SJSA1 (cell line): ENCODE data around the gene SPAG6. TPM values are rescaled to one million over a fixed set of nuclear protein-coding genes. Genes with fewer than 3 reads are reported as not detected.
"Not testable (repeated sequence)": the region's sequence is repeated elsewhere in the genome, so short reads cannot be mapped to it uniquely, and the experiment has no call there.

Experiments
- DNase-seq, 2 experiments: peaks; one replicate each; pipeline ENCODE4 v3.0.0-alpha.2; 2015 to 2020; ENCODE audit warnings: low spot score in 2 of 2, low read depth in 1 of 2
- H3K27ac ChIP-seq: fragments of 250-450 bp; sonication (Bioruptor Pico); 2 replicates; pipeline ENCODE4 v1.5.1; 2020; ENCODE audit warnings: mild to moderate bottlenecking, moderate library complexity
- H3K27me3 ChIP-seq: fragments of 250-450 bp; sonication (Bioruptor Pico); replicated peaks from 2 replicates; pipeline ENCODE4 v1.5.1; 2020; ENCODE audit warnings: mild to moderate bottlenecking, moderate library complexity
- H3K36me3 ChIP-seq: fragments of 250-450 bp; sonication (Bioruptor Pico); 2 replicates; pipeline ENCODE4 v1.5.1; 2020; ENCODE audit warnings: mild to moderate bottlenecking
- H3K4me1 ChIP-seq: fragments of 250-450 bp; sonication (Bioruptor Pico); replicated peaks from 2 replicates; pipeline ENCODE4 v1.6.1; 2021; ENCODE audit warnings: mild to moderate bottlenecking
- H3K4me3 ChIP-seq: fragments of 250-450 bp; sonication (Bioruptor Pico); 2 replicates; pipeline ENCODE4 v1.5.1; 2020; ENCODE audit warnings: mild to moderate bottlenecking
- H3K9me3 ChIP-seq: fragments of 250-450 bp; sonication (Bioruptor Pico); replicated peaks from 2 replicates; pipeline ENCODE4 v1.5.1; 2020; ENCODE audit warnings: mild to moderate bottlenecking
- total RNA-seq: library from RNA; depleted of rRNA; stranded (reverse); fragments of >200 nt; shearing (Covaris generic); gene quantifications from 2 replicates; pipeline ENCODE4 v1.2.3, GENCODE V29; 2014

Gene SPAG6
- total RNA-seq, 1 experiment from 2014 or later, result not detected

DNA sequence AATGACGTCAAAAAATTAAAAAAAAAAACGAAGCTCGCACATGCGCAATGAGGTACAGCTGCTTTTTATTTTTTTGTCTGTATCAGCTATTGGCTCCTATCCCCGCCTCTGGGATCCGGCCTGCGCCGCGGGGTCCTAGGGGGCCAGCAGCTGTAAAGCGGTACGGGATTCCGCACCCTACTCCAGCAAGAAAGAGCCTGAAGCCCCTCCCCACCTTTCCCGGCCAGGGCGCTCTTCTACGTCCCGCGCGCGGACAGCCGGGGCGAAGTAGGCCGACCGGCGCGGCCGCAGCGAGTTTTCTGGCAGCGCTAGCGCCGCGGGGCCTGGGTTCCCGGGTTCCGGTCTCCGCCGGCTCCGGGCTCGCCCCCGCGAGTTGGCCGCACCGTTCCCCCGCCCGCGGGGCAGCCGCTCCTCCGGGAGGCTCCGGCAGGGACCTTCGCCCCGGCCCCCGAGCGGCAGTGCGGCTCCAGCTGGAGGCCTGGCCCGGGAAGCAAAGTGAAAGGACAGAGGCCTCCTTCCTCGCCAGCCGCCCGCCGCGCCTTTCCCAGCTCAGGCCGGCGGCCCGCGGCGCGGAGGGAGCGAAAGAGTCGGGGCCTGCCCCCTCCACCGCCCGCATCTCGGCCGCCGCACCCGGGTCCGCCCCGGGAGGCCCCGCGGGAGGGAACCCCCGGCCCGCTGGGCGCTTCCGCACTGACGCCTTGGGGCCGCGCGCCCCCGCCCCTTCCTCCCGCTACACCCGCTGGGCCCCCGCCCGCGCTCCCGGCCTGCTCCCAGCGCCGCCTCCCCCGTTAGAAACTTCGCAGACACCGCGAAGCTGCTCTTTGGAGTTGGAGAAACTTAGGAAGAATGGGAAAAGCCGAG is 4.7 kb upstream of the SPAG6 start:
- DNase-seq, result peak; percentile 60 to 93
- peaks cover 14% of the 10 kb centered on the region for H3K9me3 ChIP-seq
- H3K27ac ChIP-seq, result peak overlapping the region; percentile 78
- H3K4me3 ChIP-seq, result peak overlapping the region; percentile 90
- peaks cover 5% of the 10 kb centered on the region; the same call in 1 of the 2 replicates for H3K36me3 ChIP-seq
- H3K4me1 ChIP-seq, result peaks cover 17% of the 10 kb centered on the region
- peaks cover 85% of the 10 kb centered on the region for H3K27me3 ChIP-seq

GRCh38 chr10:22341190-22341925 is 3.9 kb upstream of the SPAG6 start:
- H3K27me3 ChIP-seq, result peaks cover 85% of the 10 kb centered on the region
- peaks cover 6% of the 10 kb centered on the region for H3K9me3 ChIP-seq
- peaks cover 5% of the 10 kb centered on the region; the same call in 1 of the 2 replicates for H3K36me3 ChIP-seq
- no peak overlapping the region for H3K27ac ChIP-seq
- H3K4me3 ChIP-seq, result peak overlapping the region; percentile 90
- DNase-seq, result peak in 1 of 2 experiments; percentile 61
- peaks cover 13% of the 10 kb centered on the region for H3K4me1 ChIP-seq

DNA sequence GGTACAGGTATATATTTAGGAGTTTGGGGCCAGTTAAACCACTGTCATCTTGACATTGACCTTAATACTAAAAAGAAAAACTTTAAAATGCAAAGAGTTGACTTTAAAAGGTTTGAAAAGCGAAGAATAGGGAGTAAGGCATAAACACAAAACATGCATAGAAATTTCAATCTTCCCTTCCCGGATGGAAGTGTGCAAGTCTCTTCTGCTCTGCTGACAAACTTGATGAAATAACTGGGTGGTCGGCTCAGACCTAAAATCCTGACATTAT is 3.4 kb upstream of the SPAG6 start:
- peaks cover 82% of the 10 kb centered on the region for H3K27me3 ChIP-seq
- H3K4me1 ChIP-seq, result peaks cover 10% of the 10 kb centered on the region
- peaks cover 5% of the 10 kb centered on the region; the same call in 1 of the 2 replicates for H3K36me3 ChIP-seq
- H3K9me3 ChIP-seq, result 0 out of 2 replicates have a peak, but pooled peaks cover 4% of the 10 kb centered on the region
- no peak overlapping the region for H3K27ac ChIP-seq
- H3K4me3 ChIP-seq, result no peak overlapping the region
- no peak for DNase-seq

GRCh38 chr10:22342421-22342820 is 2.9 kb upstream of the SPAG6 start:
- no peak overlapping the region for H3K27ac ChIP-seq
- 0 out of 2 replicates have a peak, but pooled peaks cover 4% of the 10 kb centered on the region for H3K9me3 ChIP-seq
- peaks cover 80% of the 10 kb centered on the region for H3K27me3 ChIP-seq
- H3K36me3 ChIP-seq, result peaks cover 5% of the 10 kb centered on the region; the same call in 1 of the 2 replicates
- H3K4me1 ChIP-seq, result peaks cover 10% of the 10 kb centered on the region
- no peak overlapping the region for H3K4me3 ChIP-seq
- no peak for DNase-seq

- Histone ChIP-seq H3K9me3 (0 out of 2 replicates have a peak, but pooled peaks cover 4% of the 10 kb centered on the region), H3K27ac (no peak overlapping the region), H3K36me3 (peaks cover 5% of the 10 kb centered on the region; the same call in 1 of the 2 replicates), H3K4me1 (peaks cover 10% of the 10 kb centered on the region), H3K27me3 (peaks cover 69% of the 10 kb centered on the region), H3K4me3 (no peak overlapping the region)
- DNase-seq, result no peak
These were observed 1.6 kb upstream of the SPAG6 start for GRCh38 chr10:22343731-22344130.

DNA sequence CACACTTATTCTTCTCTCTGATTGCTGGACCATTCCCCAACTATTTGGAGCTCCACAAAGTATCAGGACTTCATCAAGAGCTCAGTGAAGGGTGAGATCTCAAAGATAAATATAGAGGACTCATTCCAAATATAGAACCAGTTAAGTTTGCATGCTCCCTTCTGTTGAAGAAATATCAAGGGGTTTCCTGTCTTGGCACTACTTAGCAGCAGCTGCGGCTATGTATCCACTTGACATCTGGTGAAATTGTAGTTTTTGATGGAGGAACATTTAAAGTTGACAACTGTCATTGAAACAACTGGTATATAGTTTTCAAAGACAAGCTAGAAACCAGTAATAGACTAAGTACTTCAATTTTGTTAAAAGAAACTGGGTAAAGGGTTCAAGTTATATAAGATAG is 1.0 kb upstream of the SPAG6 start:
- H3K27ac ChIP-seq, result no peak overlapping the region
- no peak for DNase-seq
- peaks cover 64% of the 10 kb centered on the region for H3K27me3 ChIP-seq
- peaks cover 5% of the 10 kb centered on the region; the same call in 1 of the 2 replicates for H3K36me3 ChIP-seq
- H3K4me3 ChIP-seq, result no peak overlapping the region
- peaks cover 10% of the 10 kb centered on the region for H3K4me1 ChIP-seq
- 0 out of 2 replicates have a peak, but pooled peaks cover 4% of the 10 kb centered on the region for H3K9me3 ChIP-seq

GRCh38 chr10:22344781-22345300 is 455 bp upstream of the SPAG6 start:
- Histone ChIP-seq H3K4me1 (peaks cover 8% of the 10 kb centered on the region), H3K9me3 (0 out of 2 replicates have a peak, but pooled peaks cover 4% of the 10 kb centered on the region)

GRCh38 chr10:22346096-22346661 is 883 bp downstream of the SPAG6 start:
- Histone ChIP-seq H3K9me3 (0 out of 2 replicates have a peak, but pooled peaks cover 4% of the 10 kb centered on the region), H3K27ac (no peak overlapping the region), H3K4me3 (no peak overlapping the region), H3K4me1 (peaks cover 5% of the 10 kb centered on the region), H3K36me3 (no peaks in the 10 kb centered on the region), H3K27me3 (peaks cover 55% of the 10 kb centered on the region)
- no peak for DNase-seq

More at GRCh38 chr10:22344781-22345300, 455 bp upstream of the SPAG6 start:
- H3K27me3 ChIP-seq, result peaks cover 58% of the 10 kb centered on the region
- H3K27ac ChIP-seq, result no peak overlapping the region
- peaks cover 5% of the 10 kb centered on the region; the same call in 1 of the 2 replicates for H3K36me3 ChIP-seq
- H3K4me3 ChIP-seq, result no peak overlapping the region
- DNase-seq, result no peak

- Histone ChIP-seq H3K27me3 (peaks cover 24% of the 10 kb centered on the region), H3K27ac (no peak overlapping the region), H3K4me3 (no peak overlapping the region), H3K9me3 (0 out of 2 replicates have a peak, but pooled peaks cover 4% of the 10 kb centered on the region), H3K36me3 (no peaks in the 10 kb centered on the region), H3K4me1 (no peaks in the 10 kb centered on the region)
- no peak for DNase-seq
These were observed 4.5 kb downstream of the SPAG6 start for GRCh38 chr10:22349755-22350154.

DNA sequence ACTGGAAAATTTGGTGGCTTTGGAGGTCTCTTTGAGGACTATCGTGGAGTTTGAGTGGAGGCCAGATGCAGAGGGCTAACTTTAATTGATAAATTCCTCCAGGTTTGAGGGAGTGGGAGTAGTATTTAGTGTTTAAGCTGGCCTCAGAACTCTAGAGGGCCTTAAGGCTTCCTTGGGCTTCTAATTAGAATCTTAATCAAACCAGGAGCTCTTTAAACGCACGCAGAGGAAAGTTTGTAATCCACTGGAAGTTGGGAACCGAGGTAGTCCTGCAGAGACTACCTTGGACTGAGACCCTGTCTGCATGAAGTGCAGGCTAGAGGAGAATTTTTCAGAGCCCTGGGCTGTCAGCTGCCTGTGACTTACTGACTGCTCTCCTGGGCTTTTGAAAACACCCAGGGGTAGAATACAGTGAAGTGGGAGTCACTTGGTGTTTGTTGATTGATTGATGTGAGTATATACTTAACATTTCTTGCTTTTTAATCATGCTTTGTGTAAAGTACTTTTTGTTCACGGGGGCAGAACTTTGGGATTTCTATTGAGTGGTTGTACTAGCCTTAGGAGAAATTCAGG is 5.9 kb downstream of the SPAG6 start:
- Histone ChIP-seq H3K4me3 (no peak overlapping the region), H3K4me1 (no peaks in the 10 kb centered on the region), H3K27me3 (peaks cover 9% of the 10 kb centered on the region), H3K36me3 (no peaks in the 10 kb centered on the region), H3K9me3 (no peaks in the 10 kb centered on the region), H3K27ac (no peak overlapping the region)
- DNase-seq, result no peak

DNA sequence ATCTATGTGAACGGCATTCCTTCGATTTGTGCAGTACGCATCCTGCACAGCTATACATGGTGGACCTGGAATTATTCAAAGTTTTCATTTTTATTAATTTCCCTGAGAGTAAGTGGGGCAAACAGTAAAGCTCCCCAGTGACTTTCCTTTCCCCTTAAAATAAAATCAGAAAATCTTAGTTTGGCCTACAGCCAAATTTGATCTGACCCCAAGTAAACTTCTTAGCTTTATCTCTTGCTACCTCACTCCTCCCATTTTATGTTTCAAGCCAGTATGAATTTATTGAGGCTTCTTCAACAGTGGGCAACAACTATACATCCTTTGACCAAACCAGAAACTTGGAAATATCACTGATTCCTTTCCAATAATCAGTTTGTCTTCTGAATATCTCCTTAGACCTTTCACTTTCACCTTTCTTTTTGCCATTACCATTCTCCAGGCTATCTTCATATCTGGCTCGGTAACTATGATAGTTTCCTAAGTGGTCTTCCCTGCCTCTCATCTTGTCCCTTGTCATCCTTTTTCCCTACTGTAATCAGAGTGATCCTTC is 11.1 kb downstream of the SPAG6 start:
- H3K4me1 ChIP-seq, result no peaks in the 10 kb centered on the region
- 0 out of 2 replicates have a peak, but pooled peaks cover 3% of the 10 kb centered on the region for H3K27me3 ChIP-seq
- no peaks in the 10 kb centered on the region for H3K36me3 ChIP-seq
- no peak overlapping the region for H3K27ac ChIP-seq
- no peak overlapping the region for H3K4me3 ChIP-seq
- H3K9me3 ChIP-seq, result no peaks in the 10 kb centered on the region
- no peak for DNase-seq

DNA sequence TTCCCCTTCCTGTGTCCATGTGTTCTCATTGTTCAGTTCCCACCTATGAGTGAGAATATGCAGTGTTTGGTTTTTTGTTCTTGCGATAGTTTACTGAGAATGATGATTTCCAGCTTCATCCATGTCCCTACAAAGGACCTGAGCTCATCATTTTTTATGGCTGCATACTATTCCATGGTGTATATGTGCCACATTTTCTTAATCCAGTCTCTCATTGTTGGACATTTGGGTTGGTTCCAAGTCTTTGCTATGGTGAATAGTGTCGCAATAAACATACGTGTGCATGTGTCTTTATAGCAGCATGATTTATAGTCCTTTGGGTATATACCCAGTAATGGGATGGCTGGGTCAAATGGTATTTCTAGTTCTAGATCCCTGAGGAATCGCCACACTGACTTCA is 12.5 kb downstream of the SPAG6 start:
- not testable (repeated sequence) for H3K4me1 ChIP-seq, H3K27ac ChIP-seq, H3K27me3 ChIP-seq, H3K4me3 ChIP-seq, DNase-seq, H3K36me3 ChIP-seq, H3K9me3 ChIP-seq

DNA sequence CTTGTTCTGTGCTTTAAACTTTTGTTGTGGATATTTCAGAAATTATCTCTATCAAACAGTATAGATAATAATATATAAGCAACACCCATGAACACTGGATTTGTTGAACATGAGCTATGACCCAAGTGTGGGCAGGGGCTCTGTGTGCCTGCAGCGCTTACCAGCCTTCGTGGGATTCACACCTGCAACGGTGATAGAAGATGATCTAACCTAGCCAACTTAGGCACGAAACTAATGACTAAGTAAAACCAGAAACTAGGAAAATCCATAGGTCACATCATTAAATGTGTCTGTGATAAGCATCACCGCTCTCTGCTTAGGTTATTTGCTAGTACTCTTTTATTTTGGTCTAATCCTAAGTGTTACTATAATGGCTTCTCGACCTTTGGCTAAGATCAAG is 18.0 kb downstream of the SPAG6 start:
- Histone ChIP-seq H3K36me3 (no peaks in the 10 kb centered on the region), H3K27me3 (peaks cover 8% of the 10 kb centered on the region; the same call in 1 of the 2 replicates), H3K4me1 (no peaks in the 10 kb centered on the region), H3K27ac (no peak overlapping the region), H3K4me3 (no peak overlapping the region), H3K9me3 (no peaks in the 10 kb centered on the region)
- no peak for DNase-seq
